Mammary epithelial cell (primary cell): ENCODE measurements around the gene SLC9C1.

Experiments used
- EZH2 ChIP-seq: IDR thresholded peaks from 2 replicates; pipeline ENCODE4 v1.6.1; 2012; ENCODE audit warnings: low read length, inconsistent platforms, borderline replicate concordance
- TF ChIP-seq, protein P1 (sequence below), 2 donors: IDR thresholded peaks in 1 of 2; conservative IDR thresholded peaks in 1 of 2; 2 replicates each; pipeline ENCODE4 v1.5.1; 2011 to 2012; ENCODE audit warnings: inconsistent platforms in 2 of 2, low read length in 2 of 2, mild to moderate bottlenecking in 2 of 2, control low read depth in 1 of 2, low read depth in 1 of 2; ENCODE audit not compliant: insufficient read depth in 1 of 2; ENCODE audit errors: extremely low read depth in 1 of 2

- TF ChIP-seq EZH2 = no peak
- TF ChIP-seq, protein P1, sequence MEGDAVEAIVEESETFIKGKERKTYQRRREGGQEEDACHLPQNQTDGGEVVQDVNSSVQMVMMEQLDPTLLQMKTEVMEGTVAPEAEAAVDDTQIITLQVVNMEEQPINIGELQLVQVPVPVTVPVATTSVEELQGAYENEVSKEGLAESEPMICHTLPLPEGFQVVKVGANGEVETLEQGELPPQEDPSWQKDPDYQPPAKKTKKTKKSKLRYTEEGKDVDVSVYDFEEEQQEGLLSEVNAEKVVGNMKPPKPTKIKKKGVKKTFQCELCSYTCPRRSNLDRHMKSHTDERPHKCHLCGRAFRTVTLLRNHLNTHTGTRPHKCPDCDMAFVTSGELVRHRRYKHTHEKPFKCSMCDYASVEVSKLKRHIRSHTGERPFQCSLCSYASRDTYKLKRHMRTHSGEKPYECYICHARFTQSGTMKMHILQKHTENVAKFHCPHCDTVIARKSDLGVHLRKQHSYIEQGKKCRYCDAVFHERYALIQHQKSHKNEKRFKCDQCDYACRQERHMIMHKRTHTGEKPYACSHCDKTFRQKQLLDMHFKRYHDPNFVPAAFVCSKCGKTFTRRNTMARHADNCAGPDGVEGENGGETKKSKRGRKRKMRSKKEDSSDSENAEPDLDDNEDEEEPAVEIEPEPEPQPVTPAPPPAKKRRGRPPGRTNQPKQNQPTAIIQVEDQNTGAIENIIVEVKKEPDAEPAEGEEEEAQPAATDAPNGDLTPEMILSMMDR (conservative IDR thresholded peaks at IDR 0.05 in 1 of 2, IDR thresholded peaks at IDR 0.05 in 1 of 2; ENCODE audit: extremely low read depth in 1 of 2, insufficient read depth in 1 of 2, low read depth in 1 of 2, low read length in 2 of 2) = no peak
Observed at GRCh38 chr3:112339134-112339533, 45.1 kb upstream of the SLC9C1 start.
